AG09319 (cell line): Measurements from ENCODE around the gene TANK.
"Not testable (repeated sequence)": the region's sequence is repeated elsewhere in the genome, so short reads cannot be mapped to it uniquely, and the experiment has no call there.

ENCODE experiments used
- DNase-seq: peaks from one replicate; pipeline ENCODE4 v3.0.0-alpha.2; 2010; ENCODE audit warnings: low read depth; ENCODE audit errors: extremely low read depth
- CTCF ChIP-seq: IDR thresholded peaks from 2 replicates; pipeline ENCODE4 v1.5.1; 2011; ENCODE audit warnings: low read depth, mild to moderate bottlenecking, inconsistent platforms, low read length, moderate library complexity

TANK gene

GRCh38 chr2:161123531-161124030 lies 36.6 kb upstream of the TANK start:
- no peak for DNase-seq

GRCh38 chr2:161124201-161124600 lies 36.0 kb upstream of the TANK start:
- no peak for DNase-seq
- TF ChIP-seq CTCF = no peak

More at GRCh38 chr2:161123531-161124030, 36.6 kb upstream of the TANK start:
- TF ChIP-seq CTCF = no peak

GRCh38 chr2:161128885-161129284 lies 31.3 kb upstream of the TANK start:
- no peak for TF ChIP-seq CTCF
- DNase-seq = no peak

GRCh38 chr2:161130354-161130753 lies 29.9 kb upstream of the TANK start:
- no peak for DNase-seq
- no peak for TF ChIP-seq CTCF

- TF ChIP-seq CTCF = no peak
- DNase-seq = no peak
Observed at GRCh38 chr2:161131074-161131680, 29.1 kb upstream of the TANK start.

- no peak for DNase-seq
- TF ChIP-seq CTCF = no peak
Observed at GRCh38 chr2:161131804-161132203, 28.4 kb upstream of the TANK start.

- not testable (repeated sequence) for DNase-seq
Observed at GRCh38 chr2:161132384-161132783, 27.8 kb upstream of the TANK start.

- DNase-seq = no peak
- no peak for TF ChIP-seq CTCF
Observed at GRCh38 chr2:161133366-161133765, 26.9 kb upstream of the TANK start.
